Measurements from ENCODE around the gene MYO6. TPM values are rescaled to one million over a fixed set of nuclear protein-coding genes. Genes with fewer than 3 reads are reported as not detected.

Gene MYO6
- total RNA-seq, 4 donors from 2014 or later: 36.1 to 45.3 (median 39.1) TPM

DNA sequence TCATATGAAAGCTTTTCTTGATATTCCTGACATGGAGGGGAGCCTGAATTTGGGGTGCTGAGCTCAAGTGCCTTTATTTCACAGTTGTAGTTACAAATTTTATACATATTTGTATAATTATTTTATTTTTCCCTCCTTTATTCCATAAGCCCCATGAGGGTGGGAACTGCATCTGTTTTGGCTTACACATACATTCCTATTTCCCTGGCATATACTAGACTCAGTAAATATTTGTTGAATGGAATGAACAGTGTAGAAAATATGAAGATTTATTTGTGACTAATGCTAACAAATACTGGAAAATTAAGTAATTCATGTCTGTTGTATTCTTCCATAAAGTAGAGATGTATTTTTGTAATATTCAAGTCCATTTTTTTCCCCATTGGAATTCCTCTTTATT is 127.1 kb downstream of the MYO6 start:
- intact Hi-C loops (cut with DNase I): no loop called here
- peaks cover 7 to 8% of the 10 kb centered on the region in 2 donors for H3K36me3 ChIP-seq
- no peaks in the 10 kb centered on the region for H3K4me1 ChIP-seq
- H3K27me3 ChIP-seq: no peaks in the 10 kb centered on the region
- TF ChIP-seq, protein P1, sequence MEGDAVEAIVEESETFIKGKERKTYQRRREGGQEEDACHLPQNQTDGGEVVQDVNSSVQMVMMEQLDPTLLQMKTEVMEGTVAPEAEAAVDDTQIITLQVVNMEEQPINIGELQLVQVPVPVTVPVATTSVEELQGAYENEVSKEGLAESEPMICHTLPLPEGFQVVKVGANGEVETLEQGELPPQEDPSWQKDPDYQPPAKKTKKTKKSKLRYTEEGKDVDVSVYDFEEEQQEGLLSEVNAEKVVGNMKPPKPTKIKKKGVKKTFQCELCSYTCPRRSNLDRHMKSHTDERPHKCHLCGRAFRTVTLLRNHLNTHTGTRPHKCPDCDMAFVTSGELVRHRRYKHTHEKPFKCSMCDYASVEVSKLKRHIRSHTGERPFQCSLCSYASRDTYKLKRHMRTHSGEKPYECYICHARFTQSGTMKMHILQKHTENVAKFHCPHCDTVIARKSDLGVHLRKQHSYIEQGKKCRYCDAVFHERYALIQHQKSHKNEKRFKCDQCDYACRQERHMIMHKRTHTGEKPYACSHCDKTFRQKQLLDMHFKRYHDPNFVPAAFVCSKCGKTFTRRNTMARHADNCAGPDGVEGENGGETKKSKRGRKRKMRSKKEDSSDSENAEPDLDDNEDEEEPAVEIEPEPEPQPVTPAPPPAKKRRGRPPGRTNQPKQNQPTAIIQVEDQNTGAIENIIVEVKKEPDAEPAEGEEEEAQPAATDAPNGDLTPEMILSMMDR (IDR thresholded peaks at IDR 0.05): no peak
- TF ChIP-seq POLR2A (IDR thresholded peaks at IDR 0.05): no peak
- no peak for DNase-seq
- no peak overlapping the region for H3K4me3 ChIP-seq (replicated peaks in 1 of 3)
- H3K9me3 ChIP-seq: no peaks in the 10 kb centered on the region
- no peak overlapping the region for H3K27ac ChIP-seq

DNA sequence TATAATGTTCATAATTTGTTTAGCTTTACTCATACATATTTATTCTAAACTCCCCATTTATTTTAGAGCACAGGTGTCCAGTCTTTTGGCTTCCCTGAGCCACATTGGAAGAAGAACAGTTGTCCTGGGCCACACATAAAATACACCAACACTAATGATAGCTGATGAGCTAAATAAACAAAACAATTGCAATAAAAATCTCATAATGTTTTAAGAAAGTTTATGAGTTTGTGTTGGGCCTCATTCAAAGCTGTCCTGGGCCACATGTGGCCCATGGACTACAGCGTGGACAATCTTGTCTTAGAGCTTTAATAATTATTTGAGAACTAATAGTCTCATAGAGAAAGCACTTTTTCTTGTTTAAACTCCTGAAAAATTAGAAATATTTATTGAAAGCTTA is 131.3 kb downstream of the MYO6 start:
- Histone ChIP-seq H3K27me3 (no peaks in the 10 kb centered on the region), H3K27ac (no peak overlapping the region), H3K4me1 (no peaks in the 10 kb centered on the region), H3K4me3 (replicated peaks in 1 of 3) (no peak overlapping the region), H3K36me3 (peaks cover 0 to 2% of the 10 kb centered on the region in 2 donors), H3K9me3 (no peaks in the 10 kb centered on the region)
- DNase-seq: no peak
- 93 to 99% methylated on average over 1 of the region's 1 CpG for WGBS, 2 donors
- TF ChIP-seq, protein P1 (IDR thresholded peaks at IDR 0.05): no peak
- no peak for TF ChIP-seq POLR2A (IDR thresholded peaks at IDR 0.05)
- intact Hi-C loops (cut with DNase I): no loop called here

DNA sequence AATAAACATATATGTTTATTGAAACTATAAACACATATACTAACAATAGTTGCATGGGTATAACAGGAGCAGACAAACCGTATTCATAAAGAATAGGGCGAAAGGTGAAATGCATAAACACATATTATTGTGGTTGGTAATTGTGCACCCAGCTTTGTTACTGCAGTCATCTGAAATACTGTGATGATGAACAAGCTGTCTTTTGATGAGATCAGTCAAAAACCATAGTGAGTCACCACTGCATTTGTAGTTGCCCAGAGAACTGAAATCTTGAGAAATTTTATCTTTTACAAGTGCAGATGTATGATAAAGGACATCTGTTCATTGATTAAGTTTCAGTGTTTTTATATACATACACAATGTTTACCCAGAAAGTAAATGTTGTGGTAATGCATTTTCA is 133.7 kb downstream of the MYO6 start:
- Histone ChIP-seq H3K36me3 (peaks cover 0 to 4% of the 10 kb centered on the region in 2 donors), H3K9me3 (no peaks in the 10 kb centered on the region), H3K4me1 (no peaks in the 10 kb centered on the region), H3K27ac (no peak overlapping the region), H3K27me3 (no peaks in the 10 kb centered on the region), H3K4me3 (replicated peaks in 1 of 3) (no peak overlapping the region)
- intact Hi-C loops (cut with DNase I): no loop called here
- TF ChIP-seq, protein P1 (IDR thresholded peaks at IDR 0.05): no peak
- TF ChIP-seq POLR2A (IDR thresholded peaks at IDR 0.05): no peak
- 63 to 95% methylated on average over 2 of the region's 2 CpGs for WGBS, 2 donors
- DNase-seq: no peak

DNA sequence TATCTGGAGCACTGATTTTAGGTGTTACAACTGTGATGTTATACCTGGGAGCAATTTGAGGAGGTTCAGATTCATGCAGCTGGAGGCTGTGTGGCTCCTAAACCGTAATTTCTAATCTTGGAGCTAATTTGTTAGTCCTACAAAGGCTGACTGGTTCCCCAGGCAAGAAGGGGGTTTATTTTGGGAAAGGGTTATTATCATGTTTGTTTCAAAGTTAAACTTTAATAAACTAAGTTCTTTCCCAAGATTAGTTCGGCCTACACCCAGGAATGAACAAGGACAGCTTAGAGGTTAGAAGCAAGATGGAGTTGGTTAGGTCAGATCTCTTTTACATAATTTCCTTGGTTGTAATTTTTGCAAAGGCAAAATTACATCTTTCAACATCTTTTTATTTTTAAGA is 135.8 kb downstream of the MYO6 start:
- Histone ChIP-seq H3K4me3 (replicated peaks in 1 of 3) (no peak overlapping the region), H3K27ac (no peak overlapping the region), H3K27me3 (no peaks in the 10 kb centered on the region), H3K9me3 (no peaks in the 10 kb centered on the region), H3K36me3 (peaks cover 0 to 4% of the 10 kb centered on the region in 2 donors), H3K4me1 (no peaks in the 10 kb centered on the region)
- 93 to 94% methylated on average over 2 of the region's 2 CpGs for WGBS, 2 donors
- no peak for TF ChIP-seq POLR2A (IDR thresholded peaks at IDR 0.05)
- TF ChIP-seq, protein P1 (IDR thresholded peaks at IDR 0.05): no peak
- no peak for DNase-seq
- intact Hi-C loops (cut with DNase I): no loop called here

DNA sequence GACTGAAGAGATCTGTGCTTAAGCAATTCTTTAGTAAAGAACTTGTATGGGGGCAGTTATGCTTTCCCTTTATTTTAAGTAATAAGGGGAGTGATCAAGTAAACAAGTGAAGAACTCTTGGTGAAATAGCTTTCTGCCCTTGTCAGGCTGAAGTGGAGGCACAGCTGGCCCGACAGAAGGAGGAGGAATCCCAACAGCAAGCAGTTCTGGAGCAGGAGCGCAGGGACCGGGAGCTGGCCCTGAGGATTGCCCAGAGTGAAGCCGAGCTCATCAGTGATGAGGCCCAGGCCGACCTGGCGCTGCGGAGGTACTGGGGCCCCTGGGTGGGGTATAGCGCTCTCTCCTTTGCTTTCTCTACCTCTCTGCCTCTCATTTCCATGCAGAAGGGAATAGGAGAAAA is 143.3 kb downstream of the MYO6 start:
- no peak overlapping the region for H3K27ac ChIP-seq
- intact Hi-C loops (cut with DNase I): no loop called here
- peaks cover 0 to 3% of the 10 kb centered on the region in 2 donors for H3K36me3 ChIP-seq
- TF ChIP-seq POLR2A (IDR thresholded peaks at IDR 0.05): no peak
- TF ChIP-seq, protein P1 (IDR thresholded peaks at IDR 0.05): no peak
- no peak for DNase-seq
- no peaks in the 10 kb centered on the region for H3K9me3 ChIP-seq
- WGBS, 2 donors: 90% methylated on average over 8 of the region's 8 CpGs
- H3K27me3 ChIP-seq: no peaks in the 10 kb centered on the region
- H3K4me1 ChIP-seq: no peaks in the 10 kb centered on the region
- H3K4me3 ChIP-seq (replicated peaks in 1 of 3): no peak overlapping the region

Data from thyroid gland (tissue), 4 donors.